Measurements from ENCODE around the gene RAB11FIP5.
"Not testable (repeated sequence)": the region's sequence is repeated elsewhere in the genome, so short reads cannot be mapped to it uniquely, and the experiment has no call there.

The RAB11FIP5 gene, protein sequence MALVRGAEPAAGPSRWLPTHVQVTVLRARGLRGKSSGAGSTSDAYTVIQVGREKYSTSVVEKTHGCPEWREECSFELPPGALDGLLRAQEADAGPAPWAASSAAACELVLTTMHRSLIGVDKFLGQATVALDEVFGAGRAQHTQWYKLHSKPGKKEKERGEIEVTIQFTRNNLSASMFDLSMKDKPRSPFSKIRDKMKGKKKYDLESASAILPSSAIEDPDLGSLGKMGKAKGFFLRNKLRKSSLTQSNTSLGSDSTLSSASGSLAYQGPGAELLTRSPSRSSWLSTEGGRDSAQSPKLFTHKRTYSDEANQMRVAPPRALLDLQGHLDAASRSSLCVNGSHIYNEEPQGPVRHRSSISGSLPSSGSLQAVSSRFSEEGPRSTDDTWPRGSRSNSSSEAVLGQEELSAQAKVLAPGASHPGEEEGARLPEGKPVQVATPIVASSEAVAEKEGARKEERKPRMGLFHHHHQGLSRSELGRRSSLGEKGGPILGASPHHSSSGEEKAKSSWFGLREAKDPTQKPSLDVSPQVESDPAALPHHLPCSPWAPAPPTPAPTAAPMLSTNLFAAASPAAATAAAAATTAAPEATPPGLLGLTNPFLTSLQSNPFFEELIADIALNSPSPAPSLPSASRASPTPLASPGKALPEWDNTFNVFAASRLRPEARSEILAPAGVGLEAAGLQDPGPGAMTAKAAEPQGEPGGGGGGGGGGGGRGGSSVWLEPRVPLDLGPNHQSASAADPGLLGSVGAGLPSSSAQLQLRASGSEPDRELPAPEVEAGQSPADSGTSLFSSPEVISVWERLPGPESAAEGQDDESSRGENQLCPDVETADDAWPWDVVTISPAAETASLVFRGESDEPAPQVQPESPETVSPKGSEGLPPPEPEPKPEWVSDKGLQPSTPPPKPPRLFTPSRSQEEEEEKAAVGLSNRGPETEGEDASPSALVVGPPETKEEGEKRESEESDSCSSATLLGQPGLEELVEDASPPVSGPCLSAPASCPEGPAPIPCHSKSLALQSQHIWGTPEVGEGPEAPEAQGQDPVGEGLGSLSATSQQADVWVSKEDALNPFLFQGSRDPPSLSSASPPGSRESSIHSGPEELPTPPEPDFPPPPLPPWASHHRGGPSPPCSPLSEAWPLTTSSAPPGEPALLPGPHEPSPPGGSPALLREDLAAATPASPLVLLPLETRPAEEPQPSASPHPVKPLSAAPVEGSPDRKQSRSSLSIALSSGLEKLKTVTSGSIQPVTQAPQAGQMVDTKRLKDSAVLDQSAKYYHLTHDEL (N-terminal part only)

DNA sequence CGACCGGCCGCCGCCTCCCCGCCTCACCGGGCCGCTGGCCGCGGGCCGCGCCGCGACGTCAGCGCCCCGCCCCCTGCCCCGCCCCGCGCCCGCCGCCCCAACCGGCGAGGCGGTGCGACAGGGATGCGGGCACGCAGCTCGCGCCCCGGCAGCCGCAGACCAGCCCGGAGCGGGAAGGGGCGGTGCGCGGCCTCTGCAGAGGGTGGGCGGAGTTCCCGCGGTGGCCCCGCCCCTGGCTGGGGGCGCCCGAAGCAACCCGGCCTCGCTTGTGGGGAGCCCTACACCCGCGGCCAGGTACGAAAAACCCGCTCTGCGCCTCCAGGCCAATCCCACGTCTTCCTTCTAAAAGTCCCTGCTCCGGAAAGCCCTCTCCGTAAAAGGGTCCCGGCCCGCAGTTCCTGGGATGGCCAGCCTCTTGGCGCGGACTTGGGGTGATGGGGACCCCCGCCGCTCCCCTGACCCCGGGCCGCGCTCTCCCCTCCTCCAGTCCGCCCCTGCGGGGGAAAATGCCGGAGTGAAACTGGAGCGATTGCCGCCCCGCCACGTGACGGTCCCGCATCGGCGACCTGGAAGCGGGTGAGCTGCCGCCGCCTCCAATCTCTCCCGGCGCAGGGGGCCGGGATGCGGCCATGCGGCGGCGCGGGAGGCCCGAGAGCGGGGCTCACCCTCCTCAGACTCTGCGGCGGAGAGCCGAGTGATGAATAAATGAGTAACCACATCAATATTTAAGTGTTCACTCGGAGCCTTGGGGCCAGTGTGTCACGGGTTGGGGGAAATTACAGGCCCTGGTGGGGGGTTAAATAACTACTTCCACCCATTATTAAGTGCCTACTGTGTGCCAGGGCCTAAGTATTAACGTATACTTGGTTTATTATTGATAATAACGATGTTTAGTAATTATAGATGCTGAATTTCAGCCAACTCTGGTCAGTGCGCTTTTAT, at the start of gene RAB11FIP5:
Gene RAB11FIP5 (minus strand): TSS at position 36 of the 942 bp plus-strand sequence. CDS start 171 bp downstream, outside the sequence.
- Mint-ChIP-seq H3K27ac (no peak within 1 kb of the TSS), H3K9me3 (no peaks in the 10 kb centered on the region), H3K36me3 (no peaks in the 10 kb centered on the region), H3K4me3 (peak within 1 kb of the TSS; percentile 84), H3K27me3 (no peaks in the 10 kb centered on the region), H3K4me1 (peaks cover 23% of the 10 kb centered on the region)

DNA sequence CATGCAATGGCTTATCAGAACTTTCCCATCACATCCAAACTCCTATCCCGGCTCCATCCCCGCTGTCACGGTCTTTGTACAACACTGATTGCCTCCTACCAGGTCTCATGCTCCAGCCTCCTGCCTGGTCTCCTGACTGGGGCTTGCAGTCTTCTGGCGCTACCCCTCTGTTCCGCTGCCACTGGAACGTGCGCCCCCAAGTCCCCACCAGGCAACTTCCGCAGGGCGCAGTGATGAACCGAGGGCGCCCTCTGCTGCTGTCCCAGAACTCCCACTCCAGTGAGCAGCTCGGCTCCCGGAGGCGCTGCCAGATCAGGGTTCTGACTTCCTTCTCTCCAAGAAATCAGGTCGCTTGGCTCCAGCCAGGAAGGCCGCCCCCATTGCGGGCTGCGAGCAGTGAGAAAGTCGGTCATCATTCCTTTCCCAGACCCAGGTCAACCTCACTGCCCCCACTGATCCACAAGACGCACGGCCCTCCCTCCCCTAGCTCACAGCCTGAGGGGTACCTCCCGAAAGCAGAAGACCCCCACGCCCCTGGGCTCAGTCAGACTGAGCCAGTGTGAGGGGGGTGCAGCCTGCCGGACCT, 43.9 kb upstream of the RAB11FIP5 start:
- Mint-ChIP-seq H3K4me3 (no peak overlapping the region), H3K36me3 (no peaks in the 10 kb centered on the region), H3K4me1 (no peaks in the 10 kb centered on the region), H3K27ac (no peak overlapping the region), H3K9me3 (no peaks in the 10 kb centered on the region), H3K27me3 (peaks cover 33% of the 10 kb centered on the region)

DNA sequence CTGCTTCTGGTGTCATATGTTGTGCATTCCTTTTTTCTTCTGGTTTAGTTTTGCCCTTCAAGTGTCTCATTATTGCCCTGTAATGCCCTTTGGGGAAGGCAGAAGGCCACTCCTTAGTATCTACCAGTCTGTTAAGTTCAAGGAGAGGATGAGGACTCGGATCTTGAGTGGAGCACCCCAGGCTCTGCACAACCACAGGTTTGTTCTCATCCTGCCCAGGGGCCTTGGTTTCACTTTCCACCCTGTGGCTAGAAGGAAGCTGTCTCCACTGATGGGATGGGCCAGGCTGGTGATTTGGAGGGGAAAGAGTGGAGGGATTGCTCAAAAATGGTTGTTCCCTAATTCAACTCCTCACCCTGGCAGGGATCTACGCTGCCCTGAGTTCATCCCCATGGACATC, 30.2 kb upstream of the RAB11FIP5 start:
- Mint-ChIP-seq H3K27me3 (peaks cover 2% of the 10 kb centered on the region), H3K27ac (no peak overlapping the region), H3K4me3 (no peak overlapping the region), H3K4me1 (no peaks in the 10 kb centered on the region), H3K36me3 (no peaks in the 10 kb centered on the region), H3K9me3 (no peaks in the 10 kb centered on the region)

DNA sequence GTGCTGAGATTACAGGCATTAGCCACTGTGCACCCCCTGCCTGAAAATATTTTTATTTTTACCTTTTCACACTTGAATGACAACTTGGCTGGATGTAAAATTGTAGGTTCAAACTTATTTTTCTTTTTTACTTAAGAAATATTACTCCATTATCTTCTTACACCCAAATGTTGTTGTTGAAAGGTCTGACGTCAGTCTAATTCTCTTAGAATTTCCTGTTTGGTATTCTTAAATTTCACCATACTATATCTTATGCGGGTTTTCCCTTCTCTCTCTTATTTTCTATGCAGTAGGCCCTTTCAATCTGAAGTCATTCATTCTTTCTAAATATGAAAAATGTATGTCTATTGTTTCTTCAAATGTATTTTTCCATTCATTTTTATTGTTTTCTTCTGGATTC, 29.1 kb upstream of the RAB11FIP5 start:
- no peak overlapping the region for H3K27ac Mint-ChIP-seq
- H3K27me3 Mint-ChIP-seq: peaks cover 2% of the 10 kb centered on the region

DNA sequence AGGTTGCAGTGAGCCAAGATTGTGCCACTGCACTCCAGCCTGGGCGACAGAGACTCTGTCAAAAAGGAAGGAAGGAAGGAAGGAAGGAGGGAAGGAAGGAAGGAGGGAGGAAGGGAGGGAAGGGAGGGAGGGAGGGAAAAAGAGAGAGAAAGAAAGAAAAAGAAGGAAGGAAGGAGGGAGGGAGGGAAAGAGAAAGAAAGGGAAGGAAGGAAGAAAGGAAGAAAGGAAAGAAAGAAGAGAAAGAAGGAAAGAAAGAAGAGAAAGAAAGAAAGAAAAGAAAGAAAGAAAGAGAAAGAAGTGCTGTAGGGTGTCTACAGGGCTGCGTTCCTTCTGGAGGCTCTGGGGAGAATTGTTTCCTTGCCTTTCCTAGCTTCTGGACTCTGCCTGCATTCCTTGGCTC, 22.5 kb upstream of the RAB11FIP5 start:
- H3K4me3 Mint-ChIP-seq: no peak overlapping the region
- H3K9me3 Mint-ChIP-seq: no peaks in the 10 kb centered on the region
- H3K4me1 Mint-ChIP-seq: no peaks in the 10 kb centered on the region
- no peaks in the 10 kb centered on the region for H3K36me3 Mint-ChIP-seq
- no peaks in the 10 kb centered on the region for H3K27me3 Mint-ChIP-seq
- no peak overlapping the region for H3K27ac Mint-ChIP-seq

More for the DNA sequence above, 29.1 kb upstream of the RAB11FIP5 start:
- H3K4me1 Mint-ChIP-seq: no peaks in the 10 kb centered on the region
- no peaks in the 10 kb centered on the region for H3K36me3 Mint-ChIP-seq
- H3K4me3 Mint-ChIP-seq: no peak overlapping the region
- no peaks in the 10 kb centered on the region for H3K9me3 Mint-ChIP-seq

DNA sequence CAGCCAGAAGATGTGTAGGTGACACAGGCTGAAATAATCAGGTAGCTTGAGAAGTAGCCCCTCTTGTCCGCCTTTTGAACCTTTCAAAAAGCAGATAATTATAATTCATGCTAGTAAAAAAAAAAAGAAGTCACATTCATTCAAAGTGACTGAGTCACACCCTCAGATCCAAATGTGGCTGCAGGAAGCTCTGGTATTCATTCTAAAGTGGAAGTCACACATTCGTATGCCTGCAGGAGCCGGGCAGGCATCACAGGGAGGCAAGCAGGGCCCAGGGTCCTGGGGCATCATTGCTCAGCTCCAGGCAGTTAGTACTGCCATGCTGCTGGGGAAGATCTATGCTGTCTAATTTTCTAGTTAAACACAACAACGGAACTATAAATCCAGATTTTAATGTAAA, 21.7 kb upstream of the RAB11FIP5 start:
- Mint-ChIP-seq H3K9me3 (no peaks in the 10 kb centered on the region), H3K27me3 (no peaks in the 10 kb centered on the region), H3K4me1 (no peaks in the 10 kb centered on the region), H3K36me3 (no peaks in the 10 kb centered on the region), H3K4me3 (no peak overlapping the region), H3K27ac (no peak overlapping the region)

DNA sequence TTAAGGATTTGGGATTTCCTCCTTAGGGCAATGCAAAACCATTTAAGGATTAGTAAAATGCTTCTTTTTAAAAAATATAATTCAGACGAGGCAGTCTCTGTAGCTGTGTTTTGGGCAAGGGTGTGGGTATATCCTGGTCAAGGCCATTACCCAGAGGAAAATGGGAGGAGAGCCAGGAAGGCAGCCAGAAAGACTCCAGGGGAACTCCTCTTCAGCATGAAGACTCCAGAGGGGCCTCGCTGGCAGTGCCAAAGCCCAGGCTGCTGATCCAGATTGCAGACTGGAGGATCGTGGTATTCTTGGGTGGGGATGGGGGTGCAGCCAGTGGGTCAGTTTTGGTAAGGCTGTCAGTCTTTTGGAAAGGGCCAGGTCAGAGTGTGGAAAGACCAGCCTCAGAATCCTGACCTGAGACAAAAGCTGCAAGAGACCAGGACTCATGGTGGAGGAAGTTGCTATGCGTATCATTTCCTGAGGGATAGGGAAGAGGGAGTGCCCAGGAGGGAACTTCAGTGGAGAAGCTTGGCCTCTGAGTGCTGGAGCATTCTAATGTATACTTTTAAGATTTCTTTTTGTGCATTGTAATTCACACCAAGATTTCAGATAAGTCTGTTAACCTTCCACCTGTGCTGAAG, 20.9 kb upstream of the RAB11FIP5 start:
- H3K27me3 Mint-ChIP-seq: peaks cover 1% of the 10 kb centered on the region
- H3K27ac Mint-ChIP-seq: no peak overlapping the region
- no peak overlapping the region for H3K4me3 Mint-ChIP-seq
- H3K36me3 Mint-ChIP-seq: no peaks in the 10 kb centered on the region
- no peaks in the 10 kb centered on the region for H3K4me1 Mint-ChIP-seq
- H3K9me3 Mint-ChIP-seq: no peaks in the 10 kb centered on the region

DNA sequence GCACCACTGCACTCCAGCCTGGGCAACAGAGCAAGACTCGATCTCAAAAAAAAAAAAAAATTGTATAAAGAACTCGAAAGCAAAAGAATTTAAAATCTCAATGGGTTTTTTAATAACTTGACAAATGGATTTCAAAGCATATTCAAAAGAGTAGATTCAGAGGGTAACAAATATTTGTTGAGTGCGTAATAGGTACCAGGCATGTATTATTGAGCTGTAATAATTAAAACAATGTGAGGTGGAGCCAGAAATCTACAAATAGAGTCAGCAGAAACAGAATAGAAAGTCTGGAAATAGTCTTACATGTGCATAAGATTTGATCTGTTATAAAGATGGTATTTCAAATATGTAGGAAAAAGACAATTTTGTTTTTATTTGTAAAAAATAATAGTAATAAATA, 19.1 kb upstream of the RAB11FIP5 start:
- H3K4me1 Mint-ChIP-seq: no peaks in the 10 kb centered on the region
- no peaks in the 10 kb centered on the region for H3K36me3 Mint-ChIP-seq
- peaks cover 1% of the 10 kb centered on the region for H3K27me3 Mint-ChIP-seq
- no peaks in the 10 kb centered on the region for H3K9me3 Mint-ChIP-seq
- H3K27ac Mint-ChIP-seq: no peak overlapping the region
- H3K4me3 Mint-ChIP-seq: no peak overlapping the region

DNA sequence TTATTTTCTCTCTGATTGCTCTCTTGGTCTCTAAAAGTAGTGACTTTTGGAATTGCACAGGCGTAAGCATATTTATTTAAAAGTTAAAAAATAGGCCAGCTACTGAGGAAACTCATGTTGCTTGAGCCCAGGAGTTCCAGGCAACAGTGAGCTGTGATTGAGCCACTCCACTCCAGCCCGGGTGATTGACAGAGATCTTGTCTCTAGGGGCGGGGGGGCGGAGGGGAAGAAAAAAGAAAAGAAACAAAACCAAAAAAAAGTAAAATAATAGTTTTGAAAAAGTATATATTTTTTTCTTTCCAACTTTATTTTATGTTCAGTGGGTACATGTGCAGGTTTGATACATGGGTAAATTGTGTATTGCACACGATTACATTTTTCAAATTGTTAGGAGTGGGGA, 18.0 kb upstream of the RAB11FIP5 start:
- H3K4me3 Mint-ChIP-seq: no peak overlapping the region
- no peaks in the 10 kb centered on the region for H3K4me1 Mint-ChIP-seq
- no peaks in the 10 kb centered on the region for H3K9me3 Mint-ChIP-seq
- peaks cover 3% of the 10 kb centered on the region for H3K27me3 Mint-ChIP-seq
- H3K27ac Mint-ChIP-seq: no peak overlapping the region
- H3K36me3 Mint-ChIP-seq: no peaks in the 10 kb centered on the region

DNA sequence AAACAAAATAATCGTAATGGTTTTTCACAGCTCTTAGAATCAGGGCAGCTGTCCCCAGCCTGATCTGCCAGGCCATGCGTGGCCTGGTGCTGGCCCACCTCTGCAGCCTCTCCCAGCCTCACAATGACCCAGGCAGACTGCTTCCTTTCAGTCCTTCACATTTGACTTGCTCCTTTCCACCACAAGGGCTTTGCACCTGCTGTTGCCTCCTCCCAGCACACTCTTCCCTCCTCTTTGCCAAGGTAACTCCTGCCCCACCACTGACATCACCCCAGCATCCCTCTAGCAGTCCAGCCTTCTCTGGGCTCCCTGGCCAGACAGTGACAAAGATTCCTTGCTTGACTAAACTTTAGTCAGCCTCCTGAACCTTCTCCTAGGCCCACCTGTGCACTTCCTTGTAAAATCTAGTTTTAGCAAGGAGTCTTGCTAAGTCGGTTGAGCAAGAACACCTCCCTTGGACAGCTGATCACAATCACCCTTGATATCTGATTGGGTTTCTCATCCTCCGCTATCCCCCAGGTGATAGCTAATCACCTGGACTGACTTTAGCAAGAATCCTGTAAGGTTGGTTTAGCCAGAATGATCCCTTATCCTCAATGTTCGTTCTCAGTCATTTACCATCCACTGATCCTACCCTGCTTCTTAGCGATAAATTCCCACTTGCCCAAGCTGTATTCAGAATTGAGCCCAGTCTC, 16.2 kb upstream of the RAB11FIP5 start:
- H3K9me3 Mint-ChIP-seq: no peaks in the 10 kb centered on the region
- H3K4me3 Mint-ChIP-seq: no peak overlapping the region
- H3K4me1 Mint-ChIP-seq: no peaks in the 10 kb centered on the region
- peaks cover 7% of the 10 kb centered on the region for H3K27me3 Mint-ChIP-seq
- H3K27ac Mint-ChIP-seq: no peak overlapping the region
- H3K36me3 Mint-ChIP-seq: no peaks in the 10 kb centered on the region

DNA sequence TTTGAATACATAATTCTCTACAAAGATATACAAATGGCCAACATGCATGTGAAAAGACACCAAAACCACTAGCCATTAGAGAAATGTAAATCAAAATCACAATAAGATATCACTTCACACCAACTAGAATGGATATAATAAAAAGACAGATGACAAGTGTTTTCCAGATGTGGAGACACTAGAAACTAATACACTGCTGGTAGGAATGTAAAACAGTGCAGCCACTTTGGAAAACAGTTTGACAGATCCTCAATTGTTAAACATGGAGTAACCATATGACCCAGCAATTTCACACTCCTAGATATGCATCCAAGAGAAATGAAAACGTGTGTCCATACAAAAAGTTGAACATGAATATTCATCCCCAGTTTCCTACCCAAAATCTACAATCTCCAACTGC, 9.8 kb upstream of the RAB11FIP5 start:
- Mint-ChIP-seq H3K4me3 (no peak overlapping the region), H3K27me3 (peaks cover 9% of the 10 kb centered on the region), H3K36me3 (no peaks in the 10 kb centered on the region), H3K4me1 (no peaks in the 10 kb centered on the region), H3K9me3 (no peaks in the 10 kb centered on the region), H3K27ac (no peak overlapping the region)

DNA sequence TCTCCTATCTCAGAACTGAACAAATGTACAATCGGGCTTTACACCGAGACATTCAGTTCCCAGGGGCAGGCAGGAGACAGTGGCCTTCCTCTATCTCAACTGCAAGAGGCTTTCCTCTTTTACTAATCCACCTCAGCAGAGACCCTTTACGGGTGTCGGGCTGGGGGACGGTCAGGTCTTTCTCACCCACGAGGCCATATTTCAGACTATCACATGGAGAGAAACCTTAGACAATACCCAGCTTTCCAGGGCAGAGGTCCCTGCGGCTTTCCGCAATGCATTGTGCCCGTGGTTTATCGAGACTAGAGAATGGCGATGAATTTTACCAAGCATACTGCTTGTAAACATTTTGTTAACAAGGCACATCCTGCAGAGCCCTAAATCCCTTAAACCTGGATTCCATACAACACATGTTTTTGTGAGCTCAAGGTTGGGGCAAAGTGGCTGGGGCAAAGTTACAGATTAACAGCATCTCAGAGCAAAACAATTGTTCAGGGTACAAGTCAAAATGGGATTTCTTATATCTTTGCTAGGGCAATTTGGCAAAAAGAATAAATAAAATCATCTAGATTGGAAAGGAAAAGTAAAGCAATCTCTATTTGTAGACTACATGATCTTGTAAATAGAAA, 7.0 kb upstream of the RAB11FIP5 start:
- not testable (repeated sequence) for H3K4me1 Mint-ChIP-seq, H3K4me3 Mint-ChIP-seq, H3K27me3 Mint-ChIP-seq, H3K9me3 Mint-ChIP-seq, H3K36me3 Mint-ChIP-seq, H3K27ac Mint-ChIP-seq

DNA sequence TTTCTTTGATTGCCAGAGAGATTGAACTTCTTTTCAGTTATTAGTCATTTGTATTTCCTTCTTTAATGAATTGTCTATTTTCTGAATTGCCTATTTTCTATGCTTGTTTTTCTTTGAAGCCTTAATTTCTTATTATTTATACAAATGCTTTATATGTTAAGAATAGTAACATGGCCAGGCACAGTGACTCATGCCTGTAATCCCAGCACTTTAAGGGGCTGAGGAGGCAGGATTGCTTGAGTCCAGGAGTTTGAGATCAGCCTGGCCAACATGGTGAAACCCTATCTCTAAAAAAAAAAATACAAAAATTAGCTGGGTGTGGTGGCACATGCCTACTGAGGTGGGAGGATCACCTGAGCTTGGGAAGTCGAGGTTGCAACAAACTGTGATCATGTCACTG, 4.7 kb upstream of the RAB11FIP5 start:
- H3K27me3 Mint-ChIP-seq: peaks cover 2% of the 10 kb centered on the region
- no peak overlapping the region for H3K4me3 Mint-ChIP-seq
- H3K36me3 Mint-ChIP-seq: no peaks in the 10 kb centered on the region
- peaks cover 6% of the 10 kb centered on the region for H3K4me1 Mint-ChIP-seq
- H3K27ac Mint-ChIP-seq: no peak overlapping the region
- H3K9me3 Mint-ChIP-seq: no peaks in the 10 kb centered on the region

Measured in activated naive CD4-positive, alpha-beta T cell treated with anti-CD3 and anti-CD28 coated beads, Interleukin-2, amount 50 U/mL, for 24 hours (primary cell).